K562 (cell line): ENCODE data around the gene CCDC136. TPM values are rescaled to one million over a fixed set of nuclear protein-coding genes. Genes with fewer than 3 reads are reported as not detected.

ENCODE experiments used
- HDAC3 ChIP-seq: fragments of 450-650 bp; IDR thresholded peaks from 2 replicates; pipeline ENCODE4 v1.6.1; 2018; ENCODE audit warnings: borderline replicate concordance, mild to moderate bottlenecking, moderate library complexity; ENCODE audit not compliant: partially characterized antibody
- ILK ChIP-seq: fragments of 450-650 bp; IDR thresholded peaks from 2 replicates; pipeline ENCODE4 v1.6.1; 2016; ENCODE audit warnings: missing genetic modification characterization, low read depth, mild to moderate bottlenecking, missing compliant biosample characterization, moderate library complexity, borderline replicate concordance
- JUNB ChIP-seq: fragments of 450-650 bp; formaldehyde crosslinking; conservative IDR thresholded peaks from 2 replicates; pipeline ENCODE4 v1.4.0; 2020; ENCODE audit warnings: mild to moderate bottlenecking
- MCM2 ChIP-seq: fragments of 450-650 bp; IDR thresholded peaks from 2 replicates; pipeline ENCODE4 v1.6.1; 2017; ENCODE audit warnings: low read depth, mild to moderate bottlenecking
- MECOM ChIP-seq: fragments of 250-450 bp; sonication (Bioruptor Pico); IDR thresholded peaks from 2 replicates; pipeline ENCODE4 v1.8.0; 2022; ENCODE audit warnings: inconsistent platforms
- MED1 ChIP-seq: sonication (generic); formaldehyde crosslinking; IDR thresholded peaks from 2 replicates; pipeline ENCODE4 v1.8.1; 2023; ENCODE audit warnings: missing genetic modification reagents, borderline replicate concordance
- POLR2B ChIP-seq: fragments of 450-650 bp; IDR thresholded peaks from 2 replicates; pipeline ENCODE4 v1.6.1; 2018; ENCODE audit warnings: low read depth; ENCODE audit not compliant: partially characterized antibody
- POLR2G ChIP-seq: fragments of 200-400 bp; formaldehyde crosslinking; IDR thresholded peaks from 2 replicates; pipeline ENCODE4 v1.6.1; 2017; ENCODE audit warnings: low read depth, mild to moderate bottlenecking, antibody characterized with exemption, low read length, moderate library complexity
- POLR3G ChIP-seq: IDR thresholded peaks from 2 replicates; pipeline ENCODE4 v1.6.1; 2011; ENCODE audit not compliant: insufficient read length, insufficient replicate concordance; ENCODE audit errors: extremely low read depth
- PRMT5 ChIP-seq: sonication (generic); formaldehyde crosslinking; IDR thresholded peaks from 2 replicates; pipeline ENCODE4 v1.5.0; 2020; ENCODE audit warnings: missing genetic modification reagents
- SAFB2 ChIP-seq: fragments of 200-400 bp; formaldehyde crosslinking; IDR thresholded peaks from 2 replicates; pipeline ENCODE4 v1.6.1; 2018; ENCODE audit warnings: borderline replicate concordance, low read length, low read depth, moderate library complexity; ENCODE audit not compliant: severe bottlenecking
- SP2 ChIP-seq: IDR thresholded peaks from 2 replicates; pipeline ENCODE4 v1.6.1; 2011; ENCODE audit warnings: mild to moderate bottlenecking, low read depth, low read length, moderate library complexity; ENCODE audit not compliant: poor library complexity, severe bottlenecking; ENCODE audit errors: extremely low read depth
- STAG1 ChIP-seq: sonication (generic); formaldehyde crosslinking; IDR thresholded peaks from 2 replicates; pipeline ENCODE4 v1.5.0; 2020; ENCODE audit warnings: missing genetic modification reagents, borderline replicate concordance
- TAL1 ChIP-seq: fragments of 450-650 bp; IDR thresholded peaks from 2 replicates; pipeline ENCODE4 v1.6.1; 2016; ENCODE audit warnings: mild to moderate bottlenecking
- ZFP36 ChIP-seq: fragments of 150-350 bp; IDR thresholded peaks from 2 replicates; pipeline ENCODE4 v1.6.1; 2018; ENCODE audit warnings: low read length, low read depth; ENCODE audit not compliant: partially characterized antibody
- ZKSCAN8 ChIP-seq: fragments of 200-800 bp; sonication (Bioruptor generic); IDR thresholded peaks from 2 replicates; pipeline ENCODE4 v1.6.1; 2016; ENCODE audit warnings: missing genetic modification characterization, missing compliant biosample characterization
- ZNF124 ChIP-seq: sonication (generic); formaldehyde crosslinking; IDR thresholded peaks from 2 replicates; pipeline ENCODE4 v1.8.1; 2022; ENCODE audit warnings: missing genetic modification reagents
- ZNF232 ChIP-seq: sonication (generic); formaldehyde crosslinking; IDR thresholded peaks from 2 replicates; pipeline ENCODE4 v1.8.0; 2022; ENCODE audit warnings: mild to moderate bottlenecking, missing genetic modification reagents
- ZNF445 ChIP-seq: fragments of 250-450 bp; sonication (Bioruptor Pico); IDR thresholded peaks from 2 replicates; pipeline ENCODE4 v1.4.0; 2020; ENCODE audit warnings: low read depth, mild to moderate bottlenecking, moderate library complexity
- ZSCAN32 ChIP-seq: fragments of 450-650 bp; formaldehyde crosslinking; IDR thresholded peaks from 2 replicates; pipeline ENCODE4 v1.4.0; 2020; ENCODE audit warnings: mild to moderate bottlenecking, moderate library complexity
- polyA plus RNA-seq, 8 experiments: library from polyadenylated mRNA; depleted of rRNA in 4 of 8; stranded (reverse) in 5 of 8; unstranded in 3 of 8; fragments of >200 nt; fragmentation: Nextera tagmentation in 2 of 8; fragmentation: Illumina TruSeq in 1 of 8; extraction: Ambion mirVana in 2 of 8; extraction: Trizol in 1 of 8; gene quantifications; 2 replicates each; pipeline versions ENCODE4 v1.2.1 to v1.2.3, GENCODE V29; 2011 to 2014; ENCODE audit warnings: inconsistent platforms in 1 of 8, missing spikeins in 1 of 8
- total RNA-seq, 7 experiments: library from RNA; depleted of rRNA in 6 of 7; stranded (reverse); fragments of >200 nt in 6 of 7; fragmentation: Illumina TruSeq in 2 of 7; extraction: Trizol in 2 of 7; gene quantifications; 2 replicates each; pipeline versions ENCODE4 v1.2.1 to v1.2.3, GENCODE V29; 2011 to 2021; ENCODE audit warnings: low replicate concordance in 1 of 7
- TF ChIP-seq, protein P1 (sequence below): fragments of 250-450 bp; sonication (Bioruptor Pico); IDR thresholded peaks from 2 replicates; pipeline ENCODE4 v1.8.0; 2021; ENCODE audit warnings: mild to moderate bottlenecking, moderate library complexity
- TF ChIP-seq, protein P2 (sequence below), 2 experiments: IDR thresholded peaks in 1 of 2; conservative IDR thresholded peaks in 1 of 2; 2 replicates each; pipeline ENCODE4 v1.6.1; 2016; ENCODE audit warnings: low read depth in 2 of 2, mild to moderate bottlenecking in 1 of 2, missing compliant biosample characterization in 1 of 2, missing genetic modification characterization in 1 of 2, moderate library complexity in 1 of 2
- TF ChIP-seq, protein P3 (sequence below): fragments of 250-450 bp; sonication (Bioruptor Pico); IDR thresholded peaks from 2 replicates; pipeline ENCODE4 v1.5.0; 2022; ENCODE audit warnings: mild to moderate bottlenecking

CCDC136 gene
- total and polyA plus RNA-seq, 9 of the 15 experiments (the other 6 are each of a cell fraction or from before 2014, with no cell fraction given), result 2.4 to 40.8 (median 26.5) TPM

DNA sequence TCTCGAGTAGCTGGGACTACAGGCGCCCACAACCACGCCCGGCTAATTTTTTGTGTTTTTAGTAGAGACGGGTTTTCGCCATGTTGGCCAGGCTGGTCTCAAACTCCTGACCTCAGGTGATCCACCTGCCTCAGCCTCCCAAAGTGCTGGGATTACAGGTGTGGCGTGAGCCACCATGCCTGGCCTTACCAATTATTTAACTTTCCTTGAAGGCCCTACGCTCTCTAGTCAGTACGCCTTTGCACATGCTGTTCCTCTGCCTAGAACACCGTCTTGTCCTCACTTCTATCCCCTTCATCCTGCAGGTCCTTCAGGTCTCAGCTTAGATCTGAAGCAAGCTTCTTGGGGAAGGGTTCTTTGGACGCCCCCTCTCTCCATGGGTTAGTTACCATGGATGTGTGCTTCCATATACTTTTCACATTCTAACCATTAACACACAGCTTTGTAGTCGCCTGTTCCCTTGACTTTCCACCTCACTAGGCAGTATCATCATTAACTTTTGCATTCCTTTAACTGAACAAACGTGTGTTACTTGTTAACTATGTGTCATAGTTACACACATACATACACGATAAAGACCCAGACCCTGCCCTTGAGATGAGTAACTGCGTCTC, 70.3 kb downstream of the CCDC136 start (continued):
- TF ChIP-seq, protein P1, sequence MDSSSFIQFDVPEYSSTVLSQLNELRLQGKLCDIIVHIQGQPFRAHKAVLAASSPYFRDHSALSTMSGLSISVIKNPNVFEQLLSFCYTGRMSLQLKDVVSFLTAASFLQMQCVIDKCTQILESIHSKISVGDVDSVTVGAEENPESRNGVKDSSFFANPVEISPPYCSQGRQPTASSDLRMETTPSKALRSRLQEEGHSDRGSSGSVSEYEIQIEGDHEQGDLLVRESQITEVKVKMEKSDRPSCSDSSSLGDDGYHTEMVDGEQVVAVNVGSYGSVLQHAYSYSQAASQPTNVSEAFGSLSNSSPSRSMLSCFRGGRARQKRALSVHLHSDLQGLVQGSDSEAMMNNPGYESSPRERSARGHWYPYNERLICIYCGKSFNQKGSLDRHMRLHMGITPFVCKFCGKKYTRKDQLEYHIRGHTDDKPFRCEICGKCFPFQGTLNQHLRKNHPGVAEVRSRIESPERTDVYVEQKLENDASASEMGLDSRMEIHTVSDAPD (CRISPR knock-in tag), result no peak
- TF ChIP-seq MECOM (CRISPR knock-in tag), result 0 out of 2 replicates have a peak, but pooled peaks have one; percentile 19
- TF ChIP-seq STAG1 (CRISPR knock-in tag), result no peak
- TF ChIP-seq ZNF232, result no peak
- no peak for TF ChIP-seq ZNF124
- TF ChIP-seq HDAC3, result no peak
- no peak for TF ChIP-seq ZNF445
- no peak for TF ChIP-seq ILK (tag)
- TF ChIP-seq SAFB2, result no peak
- no peak for TF ChIP-seq POLR2G
- no peak for TF ChIP-seq ZKSCAN8 (CRISPR knock-in tag)
- TF ChIP-seq JUNB (CRISPR knock-in tag), result no peak
- no peak for TF ChIP-seq PRMT5
- no peak for TF ChIP-seq POLR3G
- TF ChIP-seq ZFP36, result no peak
- no peak for TF ChIP-seq TAL1
- TF ChIP-seq MCM2, result no peak
- TF ChIP-seq ZSCAN32 (CRISPR knock-in tag), result no peak
- no peak for TF ChIP-seq POLR2B
- TF ChIP-seq SP2, result no peak
- no peak for TF ChIP-seq MED1
- TF ChIP-seq, protein P2, sequence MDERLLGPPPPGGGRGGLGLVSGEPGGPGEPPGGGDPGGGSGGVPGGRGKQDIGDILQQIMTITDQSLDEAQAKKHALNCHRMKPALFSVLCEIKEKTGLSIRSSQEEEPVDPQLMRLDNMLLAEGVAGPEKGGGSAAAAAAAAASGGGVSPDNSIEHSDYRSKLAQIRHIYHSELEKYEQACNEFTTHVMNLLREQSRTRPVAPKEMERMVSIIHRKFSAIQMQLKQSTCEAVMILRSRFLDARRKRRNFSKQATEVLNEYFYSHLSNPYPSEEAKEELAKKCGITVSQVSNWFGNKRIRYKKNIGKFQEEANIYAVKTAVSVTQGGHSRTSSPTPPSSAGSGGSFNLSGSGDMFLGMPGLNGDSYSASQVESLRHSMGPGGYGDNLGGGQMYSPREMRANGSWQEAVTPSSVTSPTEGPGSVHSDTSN (CRISPR knock-in tag; IDR thresholded peaks at IDR 0.05; ENCODE audit: low read depth), result no peak
- TF ChIP-seq, protein P2 (tag; conservative IDR thresholded peaks at IDR 0.05; ENCODE audit: low read depth), result no peak
- TF ChIP-seq, protein P3, sequence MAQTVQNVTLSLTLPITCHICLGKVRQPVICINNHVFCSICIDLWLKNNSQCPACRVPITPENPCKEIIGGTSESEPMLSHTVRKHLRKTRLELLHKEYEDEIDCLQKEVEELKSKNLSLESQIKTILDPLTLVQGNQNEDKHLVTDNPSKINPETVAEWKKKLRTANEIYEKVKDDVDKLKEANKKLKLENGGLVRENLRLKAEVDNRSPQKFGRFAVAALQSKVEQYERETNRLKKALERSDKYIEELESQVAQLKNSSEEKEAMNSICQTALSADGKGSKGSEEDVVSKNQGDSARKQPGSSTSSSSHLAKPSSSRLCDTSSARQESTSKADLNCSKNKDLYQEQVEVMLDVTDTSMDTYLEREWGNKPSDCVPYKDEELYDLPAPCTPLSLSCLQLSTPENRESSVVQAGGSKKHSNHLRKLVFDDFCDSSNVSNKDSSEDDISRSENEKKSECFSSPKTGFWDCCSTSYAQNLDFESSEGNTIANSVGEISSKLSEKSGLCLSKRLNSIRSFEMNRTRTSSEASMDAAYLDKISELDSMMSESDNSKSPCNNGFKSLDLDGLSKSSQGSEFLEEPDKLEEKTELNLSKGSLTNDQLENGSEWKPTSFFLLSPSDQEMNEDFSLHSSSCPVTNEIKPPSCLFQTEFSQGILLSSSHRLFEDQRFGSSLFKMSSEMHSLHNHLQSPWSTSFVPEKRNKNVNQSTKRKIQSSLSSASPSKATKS, result 0 out of 2 replicates have a peak, but pooled peaks have one; percentile 14
